ENCODE results near the gene GOLGA6L7. TPM values are rescaled to one million over a fixed set of nuclear protein-coding genes. Genes with fewer than 3 reads are reported as not detected.
A peak's percentile ranks its signal among the peaks of the same experiment; 100 is the strongest.

Gene GOLGA6L7
- total and polyA plus RNA-seq, 2 of the 13 experiments (the other 11 are each of a cell fraction or from before 2014, with no cell fraction given): not detected

DNA sequence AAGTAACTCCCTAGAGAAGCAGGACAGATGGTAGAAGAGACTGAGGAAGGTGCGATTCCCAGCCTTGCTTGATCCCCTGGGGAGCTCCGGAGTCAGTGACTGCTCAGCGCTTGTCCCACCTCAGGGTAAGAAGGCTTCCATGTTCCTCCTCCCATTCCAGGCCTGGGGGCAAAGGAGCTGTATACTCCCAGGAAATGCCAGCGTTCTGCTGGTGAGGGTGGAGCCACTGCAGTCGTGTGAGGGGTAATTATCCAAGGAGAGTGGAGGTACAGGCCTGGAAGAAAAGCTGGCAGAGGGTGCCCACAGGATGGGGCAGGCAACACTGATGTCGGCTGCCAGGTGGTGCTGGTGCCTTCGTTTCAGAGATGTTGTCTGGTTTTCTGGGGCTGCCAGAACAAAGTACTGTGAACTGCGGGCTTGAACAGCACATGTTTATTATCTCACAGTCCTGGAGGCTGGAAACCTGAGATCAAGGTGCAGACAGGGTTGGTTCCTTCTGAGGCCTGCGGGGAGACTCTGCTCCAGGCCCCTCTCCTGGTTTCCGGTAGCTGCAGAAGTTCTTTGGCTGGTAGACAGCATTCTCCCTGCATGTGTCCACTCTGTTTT is 25.2 kb upstream of the GOLGA6L7 start:
- Histone ChIP-seq H3K4me3 (replicated peaks in 1 of 3; ENCODE audit: insufficient read depth in 1 of 3, low read depth in 2 of 3, low read length in 3 of 3) (no peak overlapping the region), H3K27me3 (ENCODE audit: control insufficient read depth in 1 of 2, insufficient read depth in 2 of 2, low read length in 2 of 2) (no peaks in the 10 kb centered on the region), H3K9ac (ENCODE audit: insufficient read depth, low read depth, low read length) (no peak overlapping the region), H3K4me1 (ENCODE audit: insufficient read depth, low read length) (peaks cover 14% of the 10 kb centered on the region), H3K36me3 (replicated peaks in 1 of 2; ENCODE audit: control insufficient read depth in 1 of 2, insufficient read depth in 2 of 2, low read length in 2 of 2) (no peaks in the 10 kb centered on the region), H2AFZ (ENCODE audit: low read length) (no peak overlapping the region), H3K4me2 (ENCODE audit: low read depth, low read length) (peak overlapping the region; percentile 41), H3K9me3 (ENCODE audit: low read length) (no peaks in the 10 kb centered on the region), H3K79me2 (ENCODE audit: insufficient read depth, low read length) (no peaks in the 10 kb centered on the region), H3K27ac (ENCODE audit: extremely low read length, insufficient read depth, low read length) (no peak overlapping the region), H4K20me1 (ENCODE audit: insufficient read depth, low read length) (no peaks in the 10 kb centered on the region)
- ATAC-seq: peak; percentile 65
- DNase-seq (ENCODE audit: low spot score): no peak
- BruUV-seq (replicated peaks): no TSS peak
- TF ChIP-seq CTCF (CRISPR knock-in tag; IDR thresholded peaks at IDR 0.05) (peak; percentile 41), ZNF547 (CRISPR knock-in tag; IDR thresholded peaks at IDR 0.05) (no peak), ZFX (CRISPR knock-in tag; IDR thresholded peaks at IDR 0.05; ENCODE audit: low read depth) (peak; percentile 34; the same call in 1 of the 2 replicates)
- TF ChIP-seq, protein P1, sequence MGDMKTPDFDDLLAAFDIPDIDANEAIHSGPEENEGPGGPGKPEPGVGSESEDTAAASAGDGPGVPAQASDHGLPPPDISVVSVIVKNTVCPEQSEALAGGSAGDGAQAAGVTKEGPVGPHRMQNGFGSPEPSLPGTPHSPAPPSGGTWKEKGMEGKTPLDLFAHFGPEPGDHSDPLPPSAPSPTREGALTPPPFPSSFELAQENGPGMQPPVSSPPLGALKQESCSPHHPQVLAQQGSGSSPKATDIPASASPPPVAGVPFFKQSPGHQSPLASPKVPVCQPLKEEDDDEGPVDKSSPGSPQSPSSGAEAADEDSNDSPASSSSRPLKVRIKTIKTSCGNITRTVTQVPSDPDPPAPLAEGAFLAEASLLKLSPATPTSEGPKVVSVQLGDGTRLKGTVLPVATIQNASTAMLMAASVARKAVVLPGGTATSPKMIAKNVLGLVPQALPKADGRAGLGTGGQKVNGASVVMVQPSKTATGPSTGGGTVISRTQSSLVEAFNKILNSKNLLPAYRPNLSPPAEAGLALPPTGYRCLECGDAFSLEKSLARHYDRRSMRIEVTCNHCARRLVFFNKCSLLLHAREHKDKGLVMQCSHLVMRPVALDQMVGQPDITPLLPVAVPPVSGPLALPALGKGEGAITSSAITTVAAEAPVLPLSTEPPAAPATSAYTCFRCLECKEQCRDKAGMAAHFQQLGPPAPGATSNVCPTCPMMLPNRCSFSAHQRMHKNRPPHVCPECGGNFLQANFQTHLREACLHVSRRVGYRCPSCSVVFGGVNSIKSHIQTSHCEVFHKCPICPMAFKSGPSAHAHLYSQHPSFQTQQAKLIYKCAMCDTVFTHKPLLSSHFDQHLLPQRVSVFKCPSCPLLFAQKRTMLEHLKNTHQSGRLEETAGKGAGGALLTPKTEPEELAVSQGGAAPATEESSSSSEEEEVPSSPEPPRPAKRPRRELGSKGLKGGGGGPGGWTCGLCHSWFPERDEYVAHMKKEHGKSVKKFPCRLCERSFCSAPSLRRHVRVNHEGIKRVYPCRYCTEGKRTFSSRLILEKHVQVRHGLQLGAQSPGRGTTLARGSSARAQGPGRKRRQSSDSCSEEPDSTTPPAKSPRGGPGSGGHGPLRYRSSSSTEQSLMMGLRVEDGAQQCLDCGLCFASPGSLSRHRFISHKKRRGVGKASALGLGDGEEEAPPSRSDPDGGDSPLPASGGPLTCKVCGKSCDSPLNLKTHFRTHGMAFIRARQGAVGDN (CRISPR knock-in tag; IDR thresholded peaks at IDR 0.05): peak; percentile 35
- 5% methylated on average over 6 of the region's 10 CpGs for WGBS (ENCODE audit: low lambda C conversion rate)
- FAIRE-seq: no peak
- ChIA-PET POLR2A (no interaction called here), CTCF (ENCODE audit: low intra/inter-chr PET ratio, low total read pairs) (no interaction called here)
- in situ Hi-C loops (cut with HindIII; ENCODE audit: extremely low pct_ligation_motif_present, low pct_unique_long_range_greater_than_20kb) (no loop called here), intact Hi-C loops (cut with micrococcal nuclease; ENCODE audit: unreplicated experiment) (no loop called here)

Data from HepG2 (cell line).